ELF-1 (cell line): Measurements from ENCODE around the gene CTLA4.

Experiments
- DNase-seq: peaks from one replicate; pipeline ENCODE4 v3.0.0-alpha.2; 2016; ENCODE audit warnings: low read depth, low spot score

The CTLA4 gene

GRCh38 chr2:203867561-203868200 is at the start of gene CTLA4:
Gene CTLA4 (plus strand): TSS chr2:203867771. CDS start chr2:203867943, 172 bp downstream.
- no peak for DNase-seq

DNA sequence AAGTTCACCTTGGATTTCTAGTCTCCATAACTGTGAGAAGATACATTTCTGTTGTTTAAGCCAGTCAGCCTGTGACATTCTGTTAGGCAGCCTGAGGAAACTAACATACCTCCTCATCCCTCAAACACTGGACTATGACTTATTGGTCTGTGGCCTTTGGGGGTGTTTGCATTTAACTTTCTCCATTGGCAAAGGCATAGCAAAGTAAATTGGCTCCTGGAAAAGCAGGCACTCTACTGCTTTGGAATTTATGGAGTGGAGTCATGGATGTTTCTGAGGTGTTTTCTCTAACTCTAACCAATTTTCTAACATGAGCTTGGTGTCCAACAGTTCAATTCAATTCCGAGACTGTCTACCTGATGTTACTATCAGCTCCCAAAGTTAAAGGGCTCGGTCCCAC is 48.9 kb upstream of the CTLA4 start:
- DNase-seq = no peak

- DNase-seq = no peak
Observed at GRCh38 chr2:203819434-203820133, 48.0 kb upstream of the CTLA4 start.

DNA sequence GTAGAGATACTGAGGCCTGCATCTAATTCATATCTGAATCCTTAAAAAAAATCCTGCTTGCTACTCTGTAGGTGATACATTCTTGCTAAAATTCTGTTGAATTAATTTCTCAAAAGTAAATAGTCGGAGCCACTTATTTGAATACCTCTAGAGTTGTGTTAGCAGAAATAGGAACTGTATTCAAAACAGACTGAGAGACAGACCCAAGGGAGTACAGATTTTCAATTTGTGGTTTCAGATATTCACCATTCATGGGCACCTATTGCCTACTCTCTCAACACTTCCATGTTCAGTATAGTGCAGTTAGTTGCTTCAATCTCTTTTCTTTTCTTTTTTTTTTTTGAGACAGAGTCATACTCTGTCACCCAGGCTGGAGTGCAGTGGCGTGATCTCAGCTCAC is 46.6 kb upstream of the CTLA4 start:
- DNase-seq = no peak

GRCh38 chr2:203822240-203822639 is 45.3 kb upstream of the CTLA4 start:
- no peak for DNase-seq

DNA sequence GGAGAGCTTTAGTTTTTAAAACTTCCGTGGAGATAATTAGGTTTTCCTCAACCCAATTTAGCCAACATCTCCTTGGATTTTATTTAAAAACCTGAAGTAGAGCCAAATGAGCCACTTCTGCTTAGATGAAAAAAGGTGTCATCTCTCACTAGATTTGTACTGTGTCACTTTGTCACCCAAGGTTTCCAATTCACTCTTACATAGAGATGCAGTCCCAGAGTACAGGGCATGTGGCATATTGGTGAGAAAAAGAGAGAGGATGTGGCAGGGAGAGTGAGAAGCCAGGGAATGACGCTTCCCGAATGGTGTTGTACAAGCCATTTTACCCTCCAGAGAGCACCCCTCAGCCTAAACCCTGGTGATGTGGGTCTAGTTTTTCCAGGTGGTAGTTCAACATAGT is 44.4 kb upstream of the CTLA4 start:
- no peak for DNase-seq

DNA sequence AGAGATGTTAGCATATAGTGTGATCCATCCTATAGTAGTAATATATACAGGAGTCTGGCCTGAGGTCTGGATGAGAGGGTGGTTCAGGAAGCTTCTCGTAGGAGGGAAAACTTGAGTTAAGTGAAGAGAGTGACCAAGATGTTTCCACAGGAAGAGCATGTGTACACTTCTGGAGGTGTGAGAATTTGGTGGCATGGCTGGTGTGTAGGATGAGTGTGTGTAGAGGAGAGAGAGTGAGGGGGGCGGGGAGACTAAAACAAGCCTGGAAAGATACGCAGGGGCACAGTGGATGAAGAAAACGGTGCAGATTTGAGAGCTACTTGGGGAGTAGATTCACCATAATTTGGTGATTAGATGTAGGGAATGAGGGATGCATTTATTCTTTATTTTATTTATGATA is 43.5 kb upstream of the CTLA4 start:
- no peak for DNase-seq

GRCh38 chr2:203824603-203825002 is 43.0 kb upstream of the CTLA4 start:
- DNase-seq = no peak

- DNase-seq = no peak
Observed at GRCh38 chr2:203826704-203827103, 40.9 kb upstream of the CTLA4 start.

DNA sequence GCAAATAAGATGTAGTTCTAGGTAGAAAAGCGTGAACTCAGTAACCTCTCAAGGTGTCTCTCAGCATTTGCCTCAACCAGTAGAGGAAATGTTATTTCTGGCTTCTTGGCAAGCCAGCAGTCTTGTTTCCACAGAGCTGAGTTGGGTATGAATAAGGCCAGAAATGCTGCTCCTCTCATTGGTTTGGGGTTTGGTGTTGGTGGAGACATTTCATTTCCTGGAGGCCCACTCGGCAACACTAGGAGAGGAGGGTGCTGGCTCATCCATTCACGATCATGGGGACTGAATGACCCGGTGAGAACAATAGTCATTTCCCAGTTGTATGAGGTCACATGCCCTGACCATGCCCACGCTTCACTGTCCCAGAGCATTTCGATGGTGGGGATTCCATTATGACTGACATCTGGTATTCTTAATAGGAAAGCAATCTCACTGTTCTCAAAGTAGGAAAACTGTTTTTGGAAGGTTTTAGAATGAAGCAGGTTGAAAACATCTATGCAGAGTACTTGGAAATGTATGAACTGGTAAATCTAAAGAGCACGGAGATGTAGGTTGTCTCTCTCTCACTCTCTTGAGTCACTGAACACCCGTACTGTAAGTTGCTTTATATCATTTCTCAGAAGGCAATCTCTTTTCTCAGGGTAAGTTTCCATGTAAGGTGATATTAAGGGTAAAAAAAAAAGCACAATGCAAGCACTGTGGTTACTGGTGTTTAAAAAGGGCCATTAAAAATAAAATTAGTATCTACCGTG is 37.1 kb upstream of the CTLA4 start:
- no peak for DNase-seq

- no peak for DNase-seq
Observed at GRCh38 chr2:203835420-203835819, 32.2 kb upstream of the CTLA4 start.

DNA sequence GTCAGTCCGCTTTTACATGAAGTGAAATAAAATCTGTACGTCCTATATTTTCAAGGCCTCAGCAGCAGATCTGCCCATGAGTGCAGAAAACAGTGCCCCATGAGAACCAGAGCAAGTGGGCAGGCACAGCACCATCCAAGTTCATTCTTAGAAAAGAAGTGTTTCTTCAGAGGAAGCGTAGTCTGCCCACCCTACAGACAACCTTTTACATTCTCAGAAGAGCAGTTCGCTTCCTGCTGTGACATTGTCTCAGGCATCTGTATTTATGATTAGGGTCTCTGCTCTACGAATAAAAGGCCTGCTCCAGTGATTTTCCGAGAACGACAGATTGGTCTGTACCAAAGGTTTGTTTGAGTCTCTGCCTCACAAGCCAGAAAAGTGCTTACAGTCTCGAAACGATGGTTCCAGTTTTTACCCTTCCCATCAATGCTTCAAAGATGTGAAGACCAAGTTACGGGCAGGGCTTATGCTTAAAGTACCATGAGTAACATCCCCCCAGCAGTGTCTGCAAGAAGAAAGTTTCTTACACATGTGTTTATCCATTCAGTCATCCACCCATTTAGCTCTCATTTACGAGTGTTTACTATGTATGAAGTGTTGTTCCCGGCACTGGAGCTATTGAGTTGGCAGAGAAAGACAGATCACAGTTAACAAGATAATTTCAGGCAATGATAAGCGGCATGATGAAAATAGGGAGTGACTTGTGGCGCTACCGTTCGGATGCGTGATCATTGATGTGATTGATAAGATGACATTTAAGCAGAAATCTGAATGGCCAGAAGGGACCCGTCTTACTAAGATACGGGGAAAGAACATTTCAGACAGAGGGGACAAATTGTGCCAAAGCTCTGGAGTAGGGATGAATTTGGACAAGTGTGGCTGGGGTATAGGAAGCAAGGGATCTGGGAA is 31.4 kb upstream of the CTLA4 start:
- DNase-seq = no peak

DNA sequence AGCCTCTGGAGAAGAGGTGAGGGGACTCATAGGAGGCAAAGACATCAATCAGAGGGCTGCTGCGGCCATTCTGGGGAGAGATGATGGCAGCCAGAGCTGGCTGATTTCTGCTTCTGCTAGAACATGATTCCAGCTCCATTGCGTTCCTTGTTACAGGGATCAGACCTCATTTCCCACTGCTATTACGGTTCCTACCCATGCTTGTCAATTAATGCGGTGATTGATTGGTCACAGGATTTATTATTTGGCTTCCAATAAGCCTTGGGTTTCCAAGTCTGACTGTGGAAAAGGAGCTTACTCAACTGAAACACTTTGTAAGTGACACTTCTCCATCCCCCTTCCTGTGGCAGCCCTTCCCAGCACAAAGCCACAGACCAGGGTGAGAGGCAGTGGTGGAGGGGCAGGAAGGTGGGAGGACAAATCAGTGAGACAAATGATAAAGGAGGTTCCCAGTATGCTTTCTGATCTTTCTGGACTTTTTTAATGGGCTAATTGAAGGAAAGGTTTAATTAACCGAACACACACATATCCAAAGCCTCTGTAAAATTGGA is 26.8 kb upstream of the CTLA4 start:
- DNase-seq = no peak

GRCh38 chr2:203841654-203842053 is 25.9 kb upstream of the CTLA4 start:
- DNase-seq = no peak

DNA sequence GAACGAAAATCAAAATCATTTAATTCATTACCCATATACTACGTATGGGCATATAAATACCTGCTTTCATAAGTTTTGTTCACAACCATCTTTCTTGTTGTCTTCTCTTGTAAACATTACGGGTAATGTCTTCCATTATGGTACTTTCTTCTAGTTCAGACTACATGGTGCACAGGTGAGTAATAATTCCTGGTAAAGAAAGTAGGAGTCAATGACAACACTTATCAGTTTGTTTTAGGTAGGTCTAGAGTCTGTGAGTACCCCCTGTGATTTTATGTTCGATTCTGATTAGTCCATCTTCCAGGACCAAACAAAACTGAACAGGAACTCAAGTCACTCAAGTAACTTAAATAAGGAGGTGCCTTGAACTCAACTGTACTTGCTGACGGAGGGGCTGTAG is 25.2 kb upstream of the CTLA4 start:
- DNase-seq = no peak

DNA sequence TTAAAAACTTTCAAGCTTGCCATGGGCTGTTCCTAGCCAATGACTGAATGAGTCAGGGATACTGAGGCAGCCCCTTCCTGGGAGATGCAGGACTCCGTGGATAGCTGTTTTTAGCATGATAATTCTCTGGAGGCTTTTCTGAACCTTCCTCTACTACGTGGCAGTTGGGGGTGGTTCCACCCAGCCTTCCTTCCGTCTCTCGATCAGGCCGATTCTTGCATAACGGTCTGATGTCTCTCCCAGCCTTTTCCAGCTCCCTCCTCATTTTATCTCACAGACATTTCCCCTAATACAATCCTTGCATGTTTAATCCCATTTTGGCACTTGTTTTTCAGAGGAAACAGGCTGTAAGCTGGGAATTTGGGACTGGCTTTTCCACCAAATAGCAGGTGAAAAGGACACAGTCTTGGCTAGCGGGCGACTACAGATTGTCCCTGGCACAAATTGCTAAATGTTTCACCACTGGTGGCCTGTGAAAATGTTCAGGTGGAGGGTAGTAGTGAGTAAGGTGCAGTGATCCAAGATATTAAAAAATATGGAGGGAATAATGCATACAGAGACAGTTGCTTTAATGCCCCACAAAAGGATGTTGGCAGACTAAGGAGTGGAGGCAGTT is 21.0 kb upstream of the CTLA4 start:
- no peak for DNase-seq

- no peak for DNase-seq
Observed at GRCh38 chr2:203849010-203849409, 18.6 kb upstream of the CTLA4 start.

DNA sequence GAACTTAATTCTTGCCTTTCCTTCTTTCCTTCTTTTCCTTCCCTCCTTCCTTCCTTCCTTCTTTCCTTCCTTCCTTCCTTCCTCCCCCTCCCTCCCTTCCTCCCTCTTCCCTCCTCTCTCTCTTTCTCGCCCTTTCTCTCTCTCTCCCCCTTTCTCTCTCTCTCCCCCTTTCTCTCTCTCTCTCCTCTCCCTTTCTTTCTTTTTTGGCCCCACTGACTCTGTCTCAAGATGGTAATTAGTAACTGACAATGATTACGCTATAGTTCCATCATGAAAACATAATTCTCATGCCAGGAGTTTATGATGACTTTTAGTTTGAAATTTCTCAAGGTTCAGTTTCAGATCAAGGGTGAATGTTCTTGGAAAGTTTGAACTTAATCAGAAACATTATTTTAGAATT is 14.8 kb upstream of the CTLA4 start:
- no peak for DNase-seq

GRCh38 chr2:203853271-203853670 is 14.3 kb upstream of the CTLA4 start:
- no peak for DNase-seq

GRCh38 chr2:203853722-203854121 is 13.8 kb upstream of the CTLA4 start:
- DNase-seq = no peak

DNA sequence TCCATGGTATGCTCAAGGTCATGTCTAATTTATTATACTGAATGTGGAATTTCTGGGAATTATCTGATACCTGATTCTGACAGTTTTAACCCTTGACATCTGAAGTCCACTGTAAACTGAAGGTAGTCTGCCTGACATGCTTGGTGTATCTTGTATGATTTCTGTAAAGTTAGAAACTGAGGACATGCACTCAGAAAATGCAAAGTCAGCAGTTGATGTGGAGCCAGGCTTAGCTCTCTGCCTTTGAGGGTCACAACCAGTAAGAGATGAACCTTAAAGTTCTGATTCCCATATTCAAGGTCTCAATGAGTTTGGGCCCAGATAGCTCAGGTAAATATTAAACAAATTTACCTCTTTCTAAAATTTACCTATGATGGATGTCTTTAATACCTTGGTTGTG is 12.3 kb upstream of the CTLA4 start:
- no peak for DNase-seq
